ENCODE measurements around the gene CABP2. TPM values are rescaled to one million over a fixed set of nuclear protein-coding genes. Genes with fewer than 3 reads are reported as not detected.

CABP2 gene
- polyA plus RNA-seq, 1 of the 3 experiments (the other 2 are of a cell fraction), result not detected

DNA sequence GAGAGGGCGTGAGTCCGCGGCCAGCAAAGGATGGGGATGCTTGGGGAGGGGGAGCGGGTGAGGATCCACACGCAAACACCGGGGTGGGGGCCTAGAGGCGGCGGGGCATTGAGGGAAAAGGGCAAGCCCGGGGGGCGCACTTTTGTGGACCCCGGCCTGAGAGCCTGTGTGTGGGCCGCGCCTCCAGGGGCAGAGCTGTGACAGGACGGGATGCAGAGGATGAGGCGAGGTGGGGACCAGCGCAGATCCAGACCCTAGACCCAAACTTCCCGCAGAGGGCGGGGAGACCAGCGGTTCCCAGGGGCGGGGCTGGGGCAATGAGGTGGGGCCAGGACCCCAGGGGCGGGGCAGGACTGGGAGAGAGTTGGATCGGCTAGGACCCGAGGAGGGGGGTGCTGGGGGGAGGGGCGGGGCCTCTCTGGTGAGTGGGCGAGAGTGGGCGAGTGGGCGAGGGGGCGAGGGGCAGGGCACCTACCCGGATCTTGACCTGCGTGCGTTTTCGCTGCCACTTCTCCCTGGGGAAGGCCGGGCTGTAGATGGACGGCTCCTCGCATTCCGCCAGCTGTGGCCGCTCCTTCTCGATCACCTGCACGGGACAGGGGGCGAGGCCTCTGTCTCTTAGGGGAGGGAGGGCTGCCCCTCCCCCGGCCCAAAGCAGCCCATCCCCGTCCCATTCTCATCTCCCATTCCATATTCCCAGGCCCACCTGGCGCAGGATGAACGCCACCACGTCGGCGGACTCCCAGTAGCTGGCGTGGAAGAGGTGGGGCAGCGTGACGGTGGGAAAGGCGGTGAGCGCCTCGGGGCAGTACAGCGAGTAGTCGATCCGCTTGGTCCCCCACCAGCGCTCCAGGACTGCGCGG lies 28.6 kb downstream of the CABP2 start:
- ChIA-PET CTCF (no interaction called here), POLR2A (no interaction called here)
- Histone ChIP-seq H3K9me2 (no peaks in the 10 kb centered on the region), H3K9ac (no peak overlapping the region), H3K9me3 (no peaks in the 10 kb centered on the region), H3K4me1 (ENCODE audit: control insufficient read depth in 1 of 2, insufficient read depth in 2 of 2, low read depth in 1 of 2, low read length in 1 of 2) (no peaks in the 10 kb centered on the region), H2AFZ (ENCODE audit: low read depth) (no peak overlapping the region), H3K79me2 (ENCODE audit: insufficient read depth) (no peaks in the 10 kb centered on the region), H3K4me3 (ENCODE audit: low read depth in 2 of 2, low read length in 1 of 2) (no peak overlapping the region), H3K36me3 (replicated peaks in 1 of 2; ENCODE audit: control insufficient read depth in 1 of 2, insufficient read depth in 2 of 2, low read length in 1 of 2) (peaks cover 0 to 38% of the 10 kb centered on the region in 2 experiments), H3F3A (replicated peaks; ENCODE audit: insufficient read depth) (peaks cover 6% of the 10 kb centered on the region), H3K27me3 (ENCODE audit: insufficient read depth) (no peaks in the 10 kb centered on the region), H3K27ac (ENCODE audit: low read depth in 2 of 2, low read length in 1 of 2) (no peak overlapping the region), H3K4me2 (no peak overlapping the region), H4K20me1 (ENCODE audit: insufficient read depth) (no peaks in the 10 kb centered on the region)
- 96% methylated on average over 47 of the region's 59 CpGs for WGBS (ENCODE audit: low lambda C conversion rate)
- TF ChIP-seq TCF12 (IDR thresholded peaks at IDR 0.05), result no peak
- no peak for TF ChIP-seq SMC3 (IDR thresholded peaks at IDR 0.05; ENCODE audit: low read depth, low read length)
- no peak for TF ChIP-seq RXRA (IDR thresholded peaks at IDR 0.05; ENCODE audit: borderline replicate concordance, low read depth)
- TF ChIP-seq, protein P1, sequence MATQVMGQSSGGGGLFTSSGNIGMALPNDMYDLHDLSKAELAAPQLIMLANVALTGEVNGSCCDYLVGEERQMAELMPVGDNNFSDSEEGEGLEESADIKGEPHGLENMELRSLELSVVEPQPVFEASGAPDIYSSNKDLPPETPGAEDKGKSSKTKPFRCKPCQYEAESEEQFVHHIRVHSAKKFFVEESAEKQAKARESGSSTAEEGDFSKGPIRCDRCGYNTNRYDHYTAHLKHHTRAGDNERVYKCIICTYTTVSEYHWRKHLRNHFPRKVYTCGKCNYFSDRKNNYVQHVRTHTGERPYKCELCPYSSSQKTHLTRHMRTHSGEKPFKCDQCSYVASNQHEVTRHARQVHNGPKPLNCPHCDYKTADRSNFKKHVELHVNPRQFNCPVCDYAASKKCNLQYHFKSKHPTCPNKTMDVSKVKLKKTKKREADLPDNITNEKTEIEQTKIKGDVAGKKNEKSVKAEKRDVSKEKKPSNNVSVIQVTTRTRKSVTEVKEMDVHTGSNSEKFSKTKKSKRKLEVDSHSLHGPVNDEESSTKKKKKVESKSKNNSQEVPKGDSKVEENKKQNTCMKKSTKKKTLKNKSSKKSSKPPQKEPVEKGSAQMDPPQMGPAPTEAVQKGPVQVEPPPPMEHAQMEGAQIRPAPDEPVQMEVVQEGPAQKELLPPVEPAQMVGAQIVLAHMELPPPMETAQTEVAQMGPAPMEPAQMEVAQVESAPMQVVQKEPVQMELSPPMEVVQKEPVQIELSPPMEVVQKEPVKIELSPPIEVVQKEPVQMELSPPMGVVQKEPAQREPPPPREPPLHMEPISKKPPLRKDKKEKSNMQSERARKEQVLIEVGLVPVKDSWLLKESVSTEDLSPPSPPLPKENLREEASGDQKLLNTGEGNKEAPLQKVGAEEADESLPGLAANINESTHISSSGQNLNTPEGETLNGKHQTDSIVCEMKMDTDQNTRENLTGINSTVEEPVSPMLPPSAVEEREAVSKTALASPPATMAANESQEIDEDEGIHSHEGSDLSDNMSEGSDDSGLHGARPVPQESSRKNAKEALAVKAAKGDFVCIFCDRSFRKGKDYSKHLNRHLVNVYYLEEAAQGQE (IDR thresholded peaks at IDR 0.05; ENCODE audit: low read depth, low read length), result no peak
- TF ChIP-seq GATA2 (CRISPR knock-in tag; IDR thresholded peaks at IDR 0.05), result no peak
- TF ChIP-seq CHD2 (IDR thresholded peaks at IDR 0.05; ENCODE audit: low read length, partially characterized antibody), result no peak
- TF ChIP-seq MEF2A (IDR thresholded peaks at IDR 0.05; ENCODE audit: borderline replicate concordance, low read depth), result no peak
- TF ChIP-seq USF2 (IDR thresholded peaks at IDR 0.05; ENCODE audit: borderline replicate concordance, low read depth, low read length), result no peak
- no peak for TF ChIP-seq RCOR1 (IDR thresholded peaks at IDR 0.05; ENCODE audit: low read length)
- TF ChIP-seq ELF1 (IDR thresholded peaks at IDR 0.05), result no peak
- no peak for TF ChIP-seq TAF1 (IDR thresholded peaks at IDR 0.05; ENCODE audit: borderline replicate concordance, low read depth, low read length)
- TF ChIP-seq IRF3 (IDR thresholded peaks at IDR 0.05; ENCODE audit: low read depth, low read length), result no peak
- no peak for TF ChIP-seq MXI1 (IDR thresholded peaks at IDR 0.05; ENCODE audit: low read depth, low read length)
- no peak for TF ChIP-seq NFIC (IDR thresholded peaks at IDR 0.05; ENCODE audit: borderline replicate concordance)
- peak; percentile 47 for DNase-seq
